Glomerular visceral epithelial cell (primary cell): ENCODE results near the gene SAMD1.
"Not testable (repeated sequence)": the region's sequence is repeated elsewhere in the genome, so short reads cannot be mapped to it uniquely, and the experiment has no call there.

ENCODE experiments used
- DNase-seq: peaks from one replicate; pipeline ENCODE4 v3.0.0-alpha.2; 2016; ENCODE audit errors: extremely low spot score

The SAMD1 gene

GRCh38 chr19:14061081-14061749, 29.3 kb downstream of the SAMD1 start:
- DNase-seq, result no peak

GRCh38 chr19:14059652-14060155, 30.8 kb downstream of the SAMD1 start:
- DNase-seq, result no peak

- DNase-seq, result no peak
Observed at GRCh38 chr19:14059093-14059480, 31.5 kb downstream of the SAMD1 start.

GRCh38 chr19:14058182-14059092, 32.1 kb downstream of the SAMD1 start:
- no peak for DNase-seq

- no peak for DNase-seq
Observed at GRCh38 chr19:14056741-14057356, 33.7 kb downstream of the SAMD1 start.

GRCh38 chr19:14056069-14056666, 34.4 kb downstream of the SAMD1 start:
- DNase-seq, result no peak

GRCh38 chr19:14055396-14055795, 35.2 kb downstream of the SAMD1 start:
- DNase-seq, result no peak

GRCh38 chr19:14054721-14055120, 35.8 kb downstream of the SAMD1 start:
- DNase-seq, result no peak

- no peak for DNase-seq
Observed at GRCh38 chr19:14054099-14054498, 36.5 kb downstream of the SAMD1 start.

GRCh38 chr19:14053500-14053899, 37.1 kb downstream of the SAMD1 start:
- no peak for DNase-seq

- no peak for DNase-seq
Observed at GRCh38 chr19:14053032-14053431, 37.5 kb downstream of the SAMD1 start.

GRCh38 chr19:14052470-14052869, 38.1 kb downstream of the SAMD1 start:
- no peak for DNase-seq

- DNase-seq, result no peak
Observed at GRCh38 chr19:14051980-14052379, 38.6 kb downstream of the SAMD1 start.

- not testable (repeated sequence) for DNase-seq
Observed at GRCh38 chr19:14050961-14051360, 39.6 kb downstream of the SAMD1 start.

GRCh38 chr19:14050512-14050911, 40.0 kb downstream of the SAMD1 start:
- no peak for DNase-seq

- peak; percentile 35 for DNase-seq
Observed at GRCh38 chr19:14048443-14049153, 42.0 kb downstream of the SAMD1 start.

GRCh38 chr19:14047866-14048265, 42.7 kb downstream of the SAMD1 start:
- not testable (repeated sequence) for DNase-seq

- peak; percentile 43 for DNase-seq
Observed at GRCh38 chr19:14042659-14043608, 47.6 kb downstream of the SAMD1 start.

- DNase-seq, result no peak
Observed at GRCh38 chr19:14039181-14039580, 51.4 kb downstream of the SAMD1 start.
